A549 (cell line): Measurements from ENCODE around the gene ZNF526. TPM values are rescaled to one million over a fixed set of nuclear protein-coding genes. Genes with fewer than 3 reads are reported as not detected.
A peak's percentile ranks its signal among the peaks of the same experiment; 100 is the strongest.

ENCODE experiments used
- ATAC-seq, 2 experiments: fragments of 200-7000 bp in 1 of 2; fragments of >200 bp in 1 of 2; cut with Nextera tagmentation in 1 of 2; cut with Tn5 transposase in 1 of 2; 3 replicates each; pipeline versions ENCODE4 v1.8.0 to v1.9.1; 2018 to 2020; ENCODE audit warnings: mild to moderate bottlenecking in 1 of 2, moderate library complexity in 1 of 2
- CTCF ChIA-PET: fragments of 300-600 bp; sonication (Branson Sonifier 250); formaldehyde crosslinking; extraction: SDS; loops from one replicate; lab custom pipeline; 2021; ENCODE audit warnings: antibody characterized with exemption, inconsistent platforms; lab: Yijun Ruan, JAX
- POLR2A ChIA-PET: fragments of 350-600 bp; formaldehyde crosslinking; extraction: SDS; loops from one replicate; lab custom pipeline; 2021; ENCODE audit warnings: antibody characterized with exemption, inconsistent platforms; lab: Yijun Ruan, JAX
- DNase-seq, 2 experiments: peaks; one replicate each; pipeline versions ENCODE4 v3.0.0 to v3.0.0-alpha.2; 2011 to 2016; ENCODE audit warnings: low read depth in 1 of 2, low spot score in 1 of 2
- FAIRE-seq: peaks from 2 replicates; lab custom pipeline; 2011; peaks lifted over from hg19 to GRCh38; lab: Jason Lieb, UNC
- H3K27ac ChIP-seq, 2 experiments: fragments of >200 bp; sonication (Bioruptor Twin); formaldehyde crosslinking; 3 replicates each; pipeline ENCODE4 v1.5.1; 2016 to 2017
- H3K4me1 ChIP-seq: fragments of >200 bp; sonication (Bioruptor Twin); formaldehyde crosslinking; 3 replicates; pipeline ENCODE4 v1.6.1; 2016
- H3K4me2 ChIP-seq: fragments of >200 bp; sonication (Bioruptor Twin); formaldehyde crosslinking; 3 replicates; pipeline ENCODE4 v1.6.1; 2016
- H3K4me3 ChIP-seq: fragments of >200 bp; sonication (Bioruptor Twin); formaldehyde crosslinking; 3 replicates; pipeline ENCODE4 v1.5.1; 2016
- H3K9me3 ChIP-seq: fragments of >200 bp; sonication (Bioruptor Twin); formaldehyde crosslinking; 3 replicates; pipeline ENCODE4 v1.6.1; 2016
- EHMT2 ChIP-seq: fragments of 200-600 bp; sonication (generic); IDR thresholded peaks from 2 replicates; pipeline ENCODE4 v1.6.1; 2016; ENCODE audit warnings: antibody characterized with exemption, low read depth, mild to moderate bottlenecking, moderate library complexity
- ESRRA ChIP-seq: fragments of 150-350 bp; IDR thresholded peaks from 2 replicates; pipeline ENCODE4 v1.6.1; 2014; ENCODE audit warnings: mild to moderate bottlenecking, low read length, borderline replicate concordance
- FOSB ChIP-seq: fragments of 250-450 bp; sonication (Bioruptor Pico); IDR thresholded peaks from 2 replicates; pipeline ENCODE4 v1.5.0; 2020; ENCODE audit warnings: mild to moderate bottlenecking, moderate library complexity
- FOSL2 ChIP-seq, 2 experiments: fragments of 450-650 bp in 1 of 2; fragments of >200 bp in 1 of 2; sonication (Bioruptor Twin) in 1 of 2; formaldehyde crosslinking; IDR thresholded peaks; 2 replicates each; pipeline versions ENCODE4 v1.5.0 to v1.6.1; 2016 to 2020; ENCODE audit warnings: mild to moderate bottlenecking in 1 of 2, moderate library complexity in 1 of 2
- FOXS1 ChIP-seq: fragments of 250-450 bp; sonication (Bioruptor Pico); IDR thresholded peaks from 2 replicates; pipeline ENCODE4 v1.5.0; 2020; ENCODE audit warnings: mild to moderate bottlenecking, moderate library complexity
- HDAC2 ChIP-seq: fragments of 200-600 bp; sonication (generic); IDR thresholded peaks from 2 replicates; pipeline ENCODE4 v1.6.1; 2016
- HOXB5 ChIP-seq: fragments of 250-450 bp; sonication (Bioruptor Pico); IDR thresholded peaks from 2 replicates; pipeline ENCODE4 v1.5.0; 2020; ENCODE audit warnings: mild to moderate bottlenecking, moderate library complexity
- KDM1A ChIP-seq: fragments of 200-600 bp; sonication (generic); IDR thresholded peaks from 2 replicates; pipeline ENCODE4 v1.6.1; 2016; ENCODE audit warnings: low read depth, mild to moderate bottlenecking
- POLR2AphosphoS2 ChIP-seq: conservative IDR thresholded peaks from 2 replicates; pipeline ENCODE4 v1.6.1; 2012; ENCODE audit warnings: low read length, improper control_type of control experiment, inconsistent platforms
- REST ChIP-seq: fragments of 200-600 bp; sonication (generic); IDR thresholded peaks from 2 replicates; pipeline ENCODE4 v1.6.1; 2016; ENCODE audit warnings: antibody characterized with exemption, mild to moderate bottlenecking, moderate library complexity
- SREBF2 ChIP-seq: fragments of 450-650 bp; IDR thresholded peaks from 2 replicates; pipeline ENCODE4 v1.6.1; 2014; ENCODE audit warnings: mild to moderate bottlenecking, moderate library complexity
- TFCP2L1 ChIP-seq: fragments of 250-450 bp; sonication (Bioruptor Pico); IDR thresholded peaks from 2 replicates; pipeline ENCODE4 v1.5.0; 2021; ENCODE audit warnings: mild to moderate bottlenecking
- ZSCAN20 ChIP-seq: fragments of 250-450 bp; sonication (Bioruptor Pico); IDR thresholded peaks from 2 replicates; pipeline ENCODE4 v1.8.0; 2022; ENCODE audit warnings: mild to moderate bottlenecking, moderate library complexity
- WGBS: methylation state at CpG from one replicate; pipeline ENCODE4 v1.1.6; 2017; ENCODE audit errors: missing lambda C conversion rate; 5-methylcytosine and 5-hydroxymethylcytosine counted together
- polyA plus RNA-seq, 4 experiments: library from polyadenylated mRNA; depleted of rRNA in 3 of 4; stranded (reverse); fragments of >200 nt; fragmentation: RNase III in 1 of 4; extraction: RNeasy Plus Mini Kit Qiagen cat#74134 plus additional on column Dnase treatment in 1 of 4; gene quantifications; 2 replicates in 3 of 4; 3 replicates in 1 of 4; pipeline ENCODE4 v1.2.3, GENCODE V29; 2011 to 2017
- TF ChIP-seq, protein P1 (sequence below): fragments of 250-450 bp; sonication (Bioruptor Pico); IDR thresholded peaks from 2 replicates; pipeline ENCODE4 v1.5.0; 2020; ENCODE audit warnings: low read depth, mild to moderate bottlenecking, moderate library complexity
- TF ChIP-seq, protein P2 (sequence below): fragments of 450-650 bp; IDR thresholded peaks from 2 replicates; pipeline ENCODE4 v1.6.1; 2014; ENCODE audit warnings: antibody characterized with exemption
- TF ChIP-seq, protein P3 (sequence below): IDR thresholded peaks from 2 replicates; pipeline ENCODE4 v1.6.1; 2012
- TF ChIP-seq, protein P4 (sequence below): fragments of 250-450 bp; sonication (Bioruptor Pico); IDR thresholded peaks from 2 replicates; pipeline ENCODE4 v1.5.0; 2021; ENCODE audit warnings: mild to moderate bottlenecking, moderate library complexity, borderline replicate concordance

The ZNF526 gene
- polyA plus RNA-seq, 2 of the 4 experiments (the other 2 are of a cell fraction): 7.1 to 12.9 TPM

- POLR2A ChIA-PET: interaction anchor here (1.0 kb wide), 1 partner anchor 10 kb away, joined by 3 read pairs; the partner anchor contains the start of gene DEDD2
- H3K4me2 ChIP-seq: peak overlapping the region; percentile 33
- ATAC-seq (peak; percentile 73 to 82), FAIRE-seq (no peak), DNase-seq (peak; percentile 70 to 86)
- no peaks in the 10 kb centered on the region for H3K9me3 ChIP-seq
- peaks cover 23% of the 10 kb centered on the region for H3K4me1 ChIP-seq
- TF ChIP-seq REST (no peak), FOSL2 (IDR thresholded peaks at IDR 0.05) (no peak), FOSL2 (CRISPR knock-in tag; IDR thresholded peaks at IDR 0.05) (peak; percentile 49; the same call in 1 of the 2 replicates)
- WGBS: 54% methylated on average over 6 of the region's 6 CpGs
- no peak overlapping the region for H3K4me3 ChIP-seq
- peak overlapping the region; percentile 23 to 68; a peak in 5 of 6 replicates for H3K27ac ChIP-seq
- CTCF ChIA-PET: interaction anchor here (1.1 to 13.0 kb wide), 11 partner anchors 9 to 99 kb away, joined by 3 to 136 read pairs (median 4); partner anchors contain the start of gene POU2F2
These were observed 12.3 kb upstream of the ZNF526 start for GRCh38 chr19:42207767-42208271.

DNA sequence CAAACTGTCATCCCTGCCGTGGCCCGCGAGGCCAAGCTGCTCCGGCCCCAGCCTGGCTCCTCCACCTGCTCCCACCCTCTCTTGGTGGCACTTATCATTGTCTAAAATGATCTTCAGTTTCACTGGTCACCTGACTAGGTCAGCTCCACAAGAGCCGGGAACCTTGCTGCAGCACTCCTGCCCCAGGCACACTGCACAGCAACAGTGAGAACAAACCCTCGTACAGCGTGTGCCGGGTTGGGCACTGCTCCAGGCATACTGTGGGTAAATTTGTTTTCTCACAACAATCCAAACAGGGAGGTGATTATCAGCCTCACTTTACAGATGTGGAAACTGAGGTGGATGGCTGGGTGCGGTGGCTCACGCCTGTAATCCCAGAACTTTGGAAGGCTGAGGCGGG, 11.5 kb upstream of the ZNF526 start:
- FAIRE-seq: no peak
- POLR2A ChIA-PET: interaction anchor here (1.0 kb wide), 1 partner anchor 9 kb away, joined by 3 read pairs; the partner anchor contains the start of gene DEDD2
- no peak for DNase-seq

More for the DNA sequence above, 11.5 kb upstream of the ZNF526 start:
- Histone ChIP-seq H3K4me2 (no peak overlapping the region; the same call in 2 of the 3 replicates), H3K9me3 (no peaks in the 10 kb centered on the region), H3K4me1 (peaks cover 23% of the 10 kb centered on the region), H3K4me3 (no peak overlapping the region), H3K27ac (peak overlapping the region in 1 of 2 experiments; percentile 68; a peak in 2 of 6 replicates)
- no peak for ATAC-seq
- no peak for TF ChIP-seq ZSCAN20 (CRISPR knock-in tag)
- TF ChIP-seq FOXS1 (CRISPR knock-in tag): no peak
- no peak for TF ChIP-seq HOXB5
- TF ChIP-seq, protein P1, sequence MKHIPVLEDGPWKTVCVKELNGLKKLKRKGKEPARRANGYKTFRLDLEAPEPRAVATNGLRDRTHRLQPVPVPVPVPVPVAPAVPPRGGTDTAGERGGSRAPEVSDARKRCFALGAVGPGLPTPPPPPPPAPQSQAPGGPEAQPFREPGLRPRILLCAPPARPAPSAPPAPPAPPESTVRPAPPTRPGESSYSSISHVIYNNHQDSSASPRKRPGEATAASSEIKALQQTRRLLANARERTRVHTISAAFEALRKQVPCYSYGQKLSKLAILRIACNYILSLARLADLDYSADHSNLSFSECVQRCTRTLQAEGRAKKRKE: no peak
- no peak for TF ChIP-seq POLR2AphosphoS2
- no peak for TF ChIP-seq HDAC2
- TF ChIP-seq TFCP2L1: no peak
- TF ChIP-seq EHMT2: no peak
- no peak for TF ChIP-seq KDM1A
- no peak for TF ChIP-seq REST
- no peak for TF ChIP-seq FOSB (CRISPR knock-in tag)
- TF ChIP-seq SREBF2: no peak
- TF ChIP-seq ESRRA: no peak
- TF ChIP-seq, protein P2, sequence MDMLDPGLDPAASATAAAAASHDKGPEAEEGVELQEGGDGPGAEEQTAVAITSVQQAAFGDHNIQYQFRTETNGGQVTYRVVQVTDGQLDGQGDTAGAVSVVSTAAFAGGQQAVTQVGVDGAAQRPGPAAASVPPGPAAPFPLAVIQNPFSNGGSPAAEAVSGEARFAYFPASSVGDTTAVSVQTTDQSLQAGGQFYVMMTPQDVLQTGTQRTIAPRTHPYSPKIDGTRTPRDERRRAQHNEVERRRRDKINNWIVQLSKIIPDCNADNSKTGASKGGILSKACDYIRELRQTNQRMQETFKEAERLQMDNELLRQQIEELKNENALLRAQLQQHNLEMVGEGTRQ: no peak
- TF ChIP-seq, protein P3, sequence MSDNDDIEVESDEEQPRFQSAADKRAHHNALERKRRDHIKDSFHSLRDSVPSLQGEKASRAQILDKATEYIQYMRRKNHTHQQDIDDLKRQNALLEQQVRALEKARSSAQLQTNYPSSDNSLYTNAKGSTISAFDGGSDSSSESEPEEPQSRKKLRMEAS: no peak
- TF ChIP-seq, protein P4, sequence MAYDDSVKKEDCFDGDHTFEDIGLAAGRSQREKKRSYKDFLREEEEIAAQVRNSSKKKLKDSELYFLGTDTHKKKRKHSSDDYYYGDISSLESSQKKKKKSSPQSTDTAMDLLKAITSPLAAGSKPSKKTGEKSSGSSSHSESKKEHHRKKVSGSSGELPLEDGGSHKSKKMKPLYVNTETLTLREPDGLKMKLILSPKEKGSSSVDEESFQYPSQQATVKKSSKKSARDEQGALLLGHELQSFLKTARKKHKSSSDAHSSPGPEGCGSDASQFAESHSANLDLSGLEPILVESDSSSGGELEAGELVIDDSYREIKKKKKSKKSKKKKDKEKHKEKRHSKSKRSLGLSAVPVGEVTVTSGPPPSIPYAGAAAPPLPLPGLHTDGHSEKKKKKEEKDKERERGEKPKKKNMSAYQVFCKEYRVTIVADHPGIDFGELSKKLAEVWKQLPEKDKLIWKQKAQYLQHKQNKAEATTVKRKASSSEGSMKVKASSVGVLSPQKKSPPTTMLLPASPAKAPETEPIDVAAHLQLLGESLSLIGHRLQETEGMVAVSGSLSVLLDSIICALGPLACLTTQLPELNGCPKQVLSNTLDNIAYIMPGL (CRISPR knock-in tag): no peak
- CTCF ChIA-PET: interaction anchor here (0.7 to 13.0 kb wide), 6 partner anchors 12 to 100 kb away, joined by 3 to 136 read pairs (median 4); partner anchors contain the start of genes POU2F2 and ZNF526
- WGBS: 92% methylated on average over 11 of the region's 11 CpGs
